ENCODE data around the gene OGFOD1.

DNA sequence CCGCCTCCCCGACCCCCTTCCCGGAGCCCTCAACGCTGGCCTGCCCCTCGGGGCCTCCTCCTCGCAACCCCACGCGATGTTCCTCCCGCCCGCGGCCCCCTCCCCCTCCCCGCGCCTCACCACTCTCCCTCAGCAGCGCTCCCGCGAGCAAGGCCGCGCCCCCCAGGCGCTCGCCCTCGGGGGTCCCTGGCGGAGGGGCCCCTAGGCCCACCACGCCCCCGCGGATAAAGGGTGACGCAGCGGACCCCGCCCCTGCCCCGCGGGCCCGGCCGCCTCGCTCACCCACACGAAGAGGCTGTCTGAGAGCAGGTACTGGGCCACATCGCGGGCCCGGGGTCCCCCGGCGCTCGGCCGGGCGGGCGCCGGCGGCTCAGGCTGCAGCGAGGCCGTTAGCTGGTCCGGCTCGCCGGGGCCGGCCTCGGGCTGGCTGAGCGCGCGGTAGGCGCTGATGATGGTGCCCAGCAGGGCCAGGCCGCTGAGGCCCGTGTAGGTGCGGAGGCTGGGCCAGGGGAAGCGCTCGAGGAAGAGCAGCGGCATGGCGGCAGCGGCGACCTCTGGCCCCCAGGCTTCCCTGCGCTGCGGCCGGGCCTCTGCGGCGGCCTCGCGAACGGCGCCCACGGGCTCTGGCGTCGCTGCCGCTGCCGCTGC is 26.4 kb upstream of the OGFOD1 start:
- TF ChIP-seq, protein P1, sequence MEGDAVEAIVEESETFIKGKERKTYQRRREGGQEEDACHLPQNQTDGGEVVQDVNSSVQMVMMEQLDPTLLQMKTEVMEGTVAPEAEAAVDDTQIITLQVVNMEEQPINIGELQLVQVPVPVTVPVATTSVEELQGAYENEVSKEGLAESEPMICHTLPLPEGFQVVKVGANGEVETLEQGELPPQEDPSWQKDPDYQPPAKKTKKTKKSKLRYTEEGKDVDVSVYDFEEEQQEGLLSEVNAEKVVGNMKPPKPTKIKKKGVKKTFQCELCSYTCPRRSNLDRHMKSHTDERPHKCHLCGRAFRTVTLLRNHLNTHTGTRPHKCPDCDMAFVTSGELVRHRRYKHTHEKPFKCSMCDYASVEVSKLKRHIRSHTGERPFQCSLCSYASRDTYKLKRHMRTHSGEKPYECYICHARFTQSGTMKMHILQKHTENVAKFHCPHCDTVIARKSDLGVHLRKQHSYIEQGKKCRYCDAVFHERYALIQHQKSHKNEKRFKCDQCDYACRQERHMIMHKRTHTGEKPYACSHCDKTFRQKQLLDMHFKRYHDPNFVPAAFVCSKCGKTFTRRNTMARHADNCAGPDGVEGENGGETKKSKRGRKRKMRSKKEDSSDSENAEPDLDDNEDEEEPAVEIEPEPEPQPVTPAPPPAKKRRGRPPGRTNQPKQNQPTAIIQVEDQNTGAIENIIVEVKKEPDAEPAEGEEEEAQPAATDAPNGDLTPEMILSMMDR (IDR thresholded peaks at IDR 0.05; ENCODE audit: insufficient read depth, low read length, poor library complexity, severe bottlenecking) = no peak
- TF ChIP-seq EZH2phosphoT487 (conservative IDR thresholded peaks at IDR 0.05; ENCODE audit: low read length) = no peak

All from SU-DHL-6 (cell line).